GM21367 (cell line): ENCODE data around the gene RASAL2.

Source experiments
- ATAC-seq: cut with Tn5 transposase; IDR thresholded peaks from one replicate; pipeline ENCODE4 v1.9.1; 2021; ENCODE audit not compliant: unreplicated experiment

The RASAL2 gene

DNA sequence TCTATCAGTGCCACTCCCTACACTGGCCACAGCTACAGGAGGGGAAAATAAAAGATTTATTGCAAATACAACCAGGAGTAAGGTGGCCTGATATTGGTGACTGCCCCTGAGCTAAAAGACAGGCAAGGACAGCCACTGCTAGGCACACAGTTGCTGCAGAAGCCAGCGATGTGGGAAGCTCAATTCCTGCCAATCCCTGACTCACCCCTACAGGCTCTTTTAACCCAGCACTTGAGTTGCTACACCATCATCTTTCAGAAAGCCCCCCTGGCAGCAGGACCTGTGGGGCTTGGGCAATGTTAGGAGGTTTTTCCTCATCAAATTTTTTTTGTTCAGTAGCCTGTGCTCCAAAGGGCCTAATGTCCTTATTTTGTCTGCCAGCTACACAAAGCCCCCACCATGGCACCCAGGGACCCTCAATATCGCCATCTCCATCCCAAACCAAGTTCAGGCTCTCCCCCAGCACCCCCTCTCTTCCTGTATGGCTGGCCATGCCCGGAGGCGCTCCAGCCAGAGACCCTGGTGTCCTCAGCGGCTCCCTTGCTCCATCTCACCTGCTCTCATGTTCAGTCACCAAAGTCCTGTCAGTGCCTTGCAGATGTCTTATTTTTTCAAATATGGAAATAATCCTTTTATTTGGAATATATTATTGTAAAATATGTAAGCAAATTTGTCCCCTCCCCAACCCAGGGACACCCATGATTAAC is 389.5 kb downstream of the RASAL2 start:
- no peak for ATAC-seq

GRCh38 chr1:178484698-178485225 is 390.9 kb downstream of the RASAL2 start:
- ATAC-seq, result no peak

DNA sequence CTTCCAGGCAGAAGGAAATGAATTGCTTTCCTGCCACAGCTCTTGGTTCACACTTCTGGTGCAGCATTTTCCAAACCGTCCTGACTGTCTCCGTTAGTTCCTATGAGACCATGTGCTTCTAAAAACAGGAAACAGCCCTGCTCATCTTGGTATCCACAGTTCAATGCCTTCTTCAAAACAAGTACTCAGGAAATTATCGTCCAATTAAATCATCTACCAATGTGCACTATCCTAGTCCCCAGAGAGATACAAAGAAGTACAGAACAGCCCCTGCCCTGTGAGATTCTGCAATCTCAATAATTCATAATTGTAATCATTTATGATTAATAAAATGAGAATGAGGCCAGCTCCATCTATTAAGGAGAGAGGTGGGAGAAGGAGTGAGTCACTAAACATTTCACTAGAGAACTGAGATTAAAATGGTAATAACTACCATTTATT is 391.7 kb downstream of the RASAL2 start:
- ATAC-seq, result no peak

- no peak for ATAC-seq
Observed at GRCh38 chr1:178486100-178487069, 392.5 kb downstream of the RASAL2 start.

GRCh38 chr1:178487070-178487615 is 393.2 kb downstream of the RASAL2 start:
- no peak for ATAC-seq

DNA sequence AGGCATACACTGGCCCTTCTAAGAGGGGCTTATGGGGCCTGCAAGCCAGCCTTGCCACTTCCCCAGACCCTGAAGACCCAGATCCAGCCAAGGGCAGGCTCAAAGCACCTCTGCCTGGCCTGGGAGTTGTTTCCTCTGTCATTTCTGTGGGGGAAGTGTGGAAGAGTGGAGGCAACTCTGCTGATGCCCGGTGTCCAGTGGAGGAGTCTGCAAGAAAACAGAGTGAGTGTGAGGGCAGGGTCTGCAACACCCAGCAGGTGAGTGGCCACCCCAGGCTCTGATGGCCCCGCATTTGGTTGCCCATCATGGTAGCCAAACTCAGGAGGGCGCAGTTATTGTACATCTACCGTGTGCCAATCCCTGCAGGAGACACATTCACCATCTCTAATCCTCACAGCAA is 394.5 kb downstream of the RASAL2 start:
- ATAC-seq, result no peak

- ATAC-seq, result no peak
Observed at GRCh38 chr1:178489399-178489798, 395.5 kb downstream of the RASAL2 start.

- ATAC-seq, result no peak
Observed at GRCh38 chr1:178490136-178490535, 396.2 kb downstream of the RASAL2 start.

DNA sequence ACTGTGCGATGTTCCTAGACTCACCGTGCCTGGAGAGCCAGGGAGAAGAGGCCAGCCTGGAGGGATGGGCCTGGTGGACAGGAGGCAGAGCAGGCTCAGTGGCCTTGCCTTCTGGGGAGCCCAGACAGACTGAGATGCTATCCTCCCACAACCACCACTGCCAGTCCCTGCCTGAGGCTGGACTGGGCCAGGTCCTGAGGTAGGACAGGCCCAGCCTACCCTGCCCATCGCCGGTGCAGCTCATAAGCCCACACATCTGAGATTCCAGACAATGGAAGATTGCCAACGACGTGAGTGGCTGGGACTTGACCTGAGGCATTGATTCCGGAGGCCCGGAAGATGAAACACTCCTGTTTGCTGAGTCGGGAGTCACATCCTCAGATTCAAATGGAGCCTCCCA is 397.1 kb downstream of the RASAL2 start:
- no peak for ATAC-seq

DNA sequence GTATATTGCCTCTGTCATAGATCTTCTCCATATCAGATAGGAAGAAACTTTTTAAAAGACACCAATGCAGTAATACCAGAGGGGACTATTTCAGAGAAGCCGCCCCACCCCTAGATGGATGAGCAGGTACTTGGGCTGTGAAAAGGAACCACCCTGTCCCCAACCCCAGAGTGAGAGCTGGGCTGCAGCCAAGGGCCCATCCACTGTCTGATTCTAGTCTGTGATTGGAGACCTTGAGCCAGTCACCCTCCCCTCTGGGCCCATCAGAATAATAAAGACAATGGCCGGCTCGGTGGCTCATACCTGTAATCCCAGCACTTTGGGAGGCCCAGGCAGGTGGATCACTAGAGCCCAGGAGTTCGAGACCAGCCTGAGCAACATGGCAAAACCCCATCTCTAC is 397.8 kb downstream of the RASAL2 start:
- ATAC-seq, result no peak

DNA sequence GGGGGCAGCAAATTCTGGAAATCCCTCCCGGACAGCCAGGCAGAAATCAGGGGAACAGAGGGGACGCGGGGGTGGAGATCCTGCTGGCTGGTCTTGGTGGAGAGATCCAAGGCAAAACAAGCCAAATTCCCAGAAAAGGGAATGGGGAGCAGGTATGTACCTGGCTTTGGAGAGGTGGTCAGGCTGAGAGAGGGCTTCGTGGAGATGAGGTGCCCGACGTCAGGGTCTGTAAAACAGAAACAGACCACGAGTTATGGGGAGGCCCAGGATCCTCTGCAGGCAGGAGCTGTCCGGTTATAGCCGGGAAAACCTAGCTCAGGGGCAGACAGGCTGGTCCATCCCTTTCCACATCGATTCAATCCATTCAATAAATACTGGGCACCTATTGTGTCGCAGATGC is 398.4 kb downstream of the RASAL2 start:
- no peak for ATAC-seq

DNA sequence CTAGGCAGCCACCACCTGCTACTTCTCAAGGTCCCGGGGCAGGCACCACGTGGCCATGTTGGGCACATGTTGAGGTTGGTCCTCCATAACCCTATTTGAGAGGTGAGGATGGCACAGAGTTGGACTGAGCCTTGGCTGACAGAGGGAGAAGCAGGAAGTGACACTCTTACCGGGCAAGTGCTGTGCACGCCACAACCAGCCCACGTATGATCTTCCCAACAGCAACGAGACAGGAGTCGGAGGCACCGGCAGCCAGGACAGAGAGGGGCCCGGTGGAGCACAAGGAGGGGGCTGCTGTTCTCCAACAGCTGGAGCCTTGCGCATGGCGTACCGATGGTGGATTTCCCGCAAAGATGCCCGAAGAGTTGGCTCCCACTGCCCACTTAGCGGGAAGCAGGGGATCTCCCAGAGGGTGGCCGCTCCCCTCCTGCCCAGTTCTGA is 399.4 kb downstream of the RASAL2 start:
- ATAC-seq, result no peak

- no peak for ATAC-seq
Observed at GRCh38 chr1:178494569-178494971, 400.7 kb downstream of the RASAL2 start.

DNA sequence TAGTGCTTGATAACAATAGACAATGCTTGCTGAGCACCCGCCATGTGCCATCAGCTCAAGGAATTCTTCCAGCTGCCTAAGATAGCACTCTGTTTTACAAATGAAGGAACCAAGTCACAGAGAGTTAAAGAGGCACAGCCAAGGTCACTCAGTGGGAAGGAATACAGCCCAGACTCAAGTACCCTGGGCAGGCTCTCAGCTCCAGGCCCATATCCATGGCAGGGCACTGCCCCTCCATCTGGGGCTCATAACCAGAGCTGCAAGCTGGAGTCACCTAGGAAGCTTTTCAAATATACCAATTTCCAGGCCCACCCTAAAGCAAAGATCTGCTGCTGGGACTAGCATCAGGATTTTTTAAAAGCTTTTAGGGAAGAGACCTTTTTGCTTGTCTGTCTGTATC is 401.3 kb downstream of the RASAL2 start:
- ATAC-seq, result no peak

- no peak for ATAC-seq
Observed at GRCh38 chr1:178495741-178496409, 402.0 kb downstream of the RASAL2 start.

DNA sequence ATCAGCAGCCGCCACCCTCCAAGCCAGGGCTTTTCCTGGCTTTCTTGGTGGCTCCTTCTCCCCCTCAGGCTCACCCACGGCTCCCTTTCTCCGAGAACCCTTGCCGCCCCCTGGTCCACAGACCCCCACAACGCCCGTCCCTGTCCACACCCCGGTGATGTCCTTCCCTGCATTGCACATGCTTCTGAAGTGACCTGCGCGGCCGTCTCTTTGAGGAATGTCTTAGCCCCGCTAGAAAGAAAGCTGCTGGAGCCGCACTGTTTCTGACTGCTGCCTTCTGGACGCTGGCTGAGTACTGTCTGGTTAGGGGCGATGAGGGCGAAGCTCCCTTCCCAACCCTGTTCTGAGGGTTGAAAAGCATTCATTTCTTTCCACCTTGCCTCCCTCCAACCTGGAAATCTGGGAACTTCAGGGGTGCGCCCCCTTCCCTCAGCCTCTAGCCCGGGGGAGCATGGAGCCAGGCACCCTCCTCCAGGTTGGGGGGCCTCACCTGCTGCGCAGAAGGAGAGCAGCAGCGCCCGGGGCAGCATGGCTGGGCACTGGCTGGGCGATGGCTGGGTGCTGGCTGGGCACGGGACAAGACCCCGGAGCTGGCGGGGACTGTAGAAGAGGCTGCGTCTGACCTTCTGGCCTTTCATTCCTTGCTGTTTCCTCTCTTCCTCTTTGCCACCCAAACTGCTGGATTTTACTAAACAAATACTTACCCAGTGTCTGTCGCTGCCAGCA is 402.7 kb downstream of the RASAL2 start, which contains the start of gene CLEC20A:
Gene CLEC20A, minus strand, starts transcription at position 555 of the 726 bp plus-strand sequence. Its CDS starts 25 bp downstream, at position 530.
- ATAC-seq, result no peak

- no peak for ATAC-seq
Observed at GRCh38 chr1:178497903-178498478, 404.1 kb downstream of the RASAL2 start.

DNA sequence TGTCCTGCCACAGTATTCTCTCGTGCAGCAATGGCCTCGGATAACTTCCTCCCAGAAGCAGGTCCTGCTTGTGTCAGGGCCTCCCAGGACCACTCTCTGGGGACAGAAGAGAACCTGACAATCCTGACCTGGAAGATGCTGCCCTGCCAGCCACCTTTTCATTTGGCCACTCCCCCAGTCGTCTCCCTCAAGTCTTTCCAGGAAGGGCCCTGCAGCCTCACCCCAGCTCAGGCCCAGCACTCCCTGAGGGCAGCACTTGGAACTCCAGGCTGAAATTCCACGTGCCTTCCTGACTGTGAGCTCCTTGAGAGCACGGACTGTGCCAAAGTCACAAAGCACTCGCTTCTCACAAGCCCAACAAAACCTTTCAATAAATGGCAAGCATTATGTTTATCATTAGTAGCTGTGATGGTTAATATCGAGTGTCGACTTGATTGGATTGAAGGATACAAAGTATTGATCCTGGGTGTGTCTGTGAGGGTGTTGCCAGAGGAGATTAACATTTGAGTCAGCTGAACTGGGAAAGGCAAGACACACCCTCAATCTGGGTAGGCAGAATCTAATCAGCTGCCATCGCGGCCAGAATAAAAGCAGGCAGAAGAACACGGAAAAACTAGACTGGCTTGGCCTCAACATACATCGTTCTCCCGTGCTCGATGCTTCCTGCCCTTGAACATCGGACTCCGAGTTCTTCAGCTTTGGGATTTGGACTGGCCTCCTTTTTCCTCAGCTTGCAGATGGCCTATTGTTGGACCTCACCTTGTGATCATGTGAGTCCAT is 405.2 kb downstream of the RASAL2 start:
- ATAC-seq, result no peak
